H9 (cell line): ENCODE data around the gene INPP5B. TPM values are rescaled to one million over a fixed set of nuclear protein-coding genes. Genes with fewer than 3 reads are reported as not detected.

ENCODE experiments used
- DNase-seq: peaks from one replicate; pipeline ENCODE4 v3.0.0-alpha.2; 2017
- H2AFZ ChIP-seq: one replicate; pipeline ENCODE4 v1.6.1; 2013; ENCODE audit warnings: mild to moderate bottlenecking, low read length, control low read depth, moderate library complexity
- H2AK5ac ChIP-seq: 2 replicates; pipeline ENCODE4 v1.6.1; 2013; ENCODE audit warnings: low read length, control low read depth, mixed read lengths; ENCODE audit not compliant: insufficient read length
- H2BK120ac ChIP-seq: one replicate; pipeline ENCODE4 v1.6.1; 2013; ENCODE audit warnings: low read depth, mild to moderate bottlenecking, low read length, control low read depth, inconsistent platforms; ENCODE audit not compliant: poor library complexity, severe bottlenecking
- H2BK12ac ChIP-seq: 2 replicates; pipeline ENCODE4 v1.6.1; 2013; ENCODE audit warnings: low read length, control low read depth, mixed read lengths, low read depth; ENCODE audit not compliant: insufficient read length
- H2BK15ac ChIP-seq: 2 replicates; pipeline ENCODE4 v1.6.1; 2013; ENCODE audit warnings: low read depth, low read length, control low read depth
- H2BK20ac ChIP-seq: one replicate; pipeline ENCODE4 v1.6.1; 2013; ENCODE audit warnings: low read depth, mild to moderate bottlenecking, low read length, control low read depth, inconsistent platforms; ENCODE audit not compliant: poor library complexity, severe bottlenecking
- H2BK5ac ChIP-seq: 2 replicates; pipeline ENCODE4 v1.6.1; 2013; ENCODE audit warnings: low read length, control low read depth, mixed read lengths; ENCODE audit not compliant: insufficient read length
- H3K14ac ChIP-seq: 2 replicates; pipeline ENCODE4 v1.6.1; 2013; ENCODE audit warnings: low read length, control low read depth; ENCODE audit not compliant: insufficient read depth
- H3K18ac ChIP-seq: 2 replicates; pipeline ENCODE4 v1.6.1; 2013; ENCODE audit warnings: low read depth, mild to moderate bottlenecking, mixed read lengths, low read length, control low read depth; ENCODE audit not compliant: insufficient read length
- H3K23ac ChIP-seq: 2 replicates; pipeline ENCODE4 v1.6.1; 2013; ENCODE audit warnings: low read length, control low read depth, mixed read lengths, low read depth; ENCODE audit not compliant: insufficient read length
- H3K23me2 ChIP-seq: 2 replicates; pipeline ENCODE4 v1.6.1; 2013; ENCODE audit warnings: low read depth, mild to moderate bottlenecking, mixed read lengths, low read length, control low read depth; ENCODE audit not compliant: insufficient read length, poor library complexity, severe bottlenecking
- H3K27ac ChIP-seq: 2 replicates; pipeline ENCODE4 v1.5.1; 2013; ENCODE audit warnings: low read length, control low read depth, mixed read lengths, low read depth; ENCODE audit not compliant: insufficient read length
- H3K27me3 ChIP-seq: 2 replicates; pipeline ENCODE4 v1.6.1; 2013; ENCODE audit warnings: low read length, control low read depth, inconsistent platforms; ENCODE audit not compliant: insufficient read depth
- H3K4ac ChIP-seq: 2 replicates; pipeline ENCODE4 v1.6.1; 2013; ENCODE audit warnings: low read depth, mild to moderate bottlenecking, control low read depth, inconsistent platforms, low read length, moderate library complexity
- H3K4me1 ChIP-seq: 2 replicates; pipeline ENCODE4 v1.6.1; 2013; ENCODE audit warnings: low read length, control low read depth, inconsistent platforms; ENCODE audit not compliant: insufficient read depth
- H3K4me2 ChIP-seq: 2 replicates; pipeline ENCODE4 v1.6.1; 2013; ENCODE audit warnings: low read length, control low read depth, mixed read lengths; ENCODE audit not compliant: insufficient read length, insufficient read depth
- H3K56ac ChIP-seq: 2 replicates; pipeline ENCODE4 v1.6.1; 2013; ENCODE audit warnings: low read depth, mild to moderate bottlenecking, mixed read lengths, low read length, control low read depth; ENCODE audit not compliant: insufficient read length
- H3K79me1 ChIP-seq: 2 replicates; pipeline ENCODE4 v1.6.1; 2013; ENCODE audit warnings: low read depth, mild to moderate bottlenecking, moderate library complexity, low read length, control low read depth, inconsistent platforms; ENCODE audit not compliant: insufficient read depth, poor library complexity, severe bottlenecking
- H3K79me2 ChIP-seq: 2 replicates; pipeline ENCODE4 v1.6.1; 2013; ENCODE audit warnings: low read length, control low read depth, inconsistent platforms; ENCODE audit not compliant: insufficient read depth
- H3K9ac ChIP-seq: 2 replicates; pipeline ENCODE4 v1.6.1; 2013; ENCODE audit warnings: low read length, control low read depth, mixed read lengths; ENCODE audit not compliant: insufficient read length; ENCODE audit errors: extremely low read depth
- H3K9me3 ChIP-seq: one replicate; pipeline ENCODE4 v1.6.1; 2013; ENCODE audit warnings: low read depth, low read length, inconsistent platforms; ENCODE audit not compliant: control insufficient read depth
- H3T11ph ChIP-seq: one replicate; pipeline ENCODE4 v1.6.1; 2013; ENCODE audit warnings: mild to moderate bottlenecking, low read length, control low read depth, inconsistent platforms
- H4K20me1 ChIP-seq: one replicate; pipeline ENCODE4 v1.6.1; 2013; ENCODE audit not compliant: control insufficient read depth, insufficient read length, insufficient read depth
- H4K5ac ChIP-seq: 2 replicates; pipeline ENCODE4 v1.6.1; 2013; ENCODE audit warnings: low read depth, mild to moderate bottlenecking, mixed read lengths, low read length, control low read depth; ENCODE audit not compliant: insufficient read length
- H4K8ac ChIP-seq: replicated peaks from 2 replicates; pipeline ENCODE4 v1.6.1; 2013; ENCODE audit warnings: low read length, control low read depth, mixed read lengths, low read depth; ENCODE audit not compliant: insufficient read length
- H4K91ac ChIP-seq: 2 replicates; pipeline ENCODE4 v1.6.1; 2013; ENCODE audit warnings: low read depth, mild to moderate bottlenecking, moderate library complexity, mixed read lengths, low read length, control low read depth; ENCODE audit not compliant: insufficient read length
- H3K27ac Mint-ChIP-seq, 3 experiments: 2 replicates in 2 of 3; 3 replicates in 1 of 3; pipeline ENCODE4 v1.8.0; 2020 to 2021; ENCODE audit warnings: mixed read lengths in 3 of 3, mild to moderate bottlenecking in 1 of 3, moderate library complexity in 1 of 3
- H3K27me3 Mint-ChIP-seq: 2 replicates; pipeline ENCODE4 v1.8.0; 2021; ENCODE audit warnings: low read depth, mild to moderate bottlenecking, moderate library complexity, mixed read lengths
- H3K36me3 Mint-ChIP-seq, 3 experiments: 2 replicates in 2 of 3; 3 replicates in 1 of 3; pipeline ENCODE4 v1.8.0; 2020 to 2021; ENCODE audit warnings: low read depth in 3 of 3, mixed read lengths in 3 of 3; ENCODE audit not compliant: insufficient read depth in 1 of 3
- H3K4me1 Mint-ChIP-seq, 2 experiments: 2 replicates each; pipeline ENCODE4 v1.8.0; 2020; ENCODE audit warnings: mixed read lengths in 2 of 2
- H3K4me3 Mint-ChIP-seq, 2 experiments: 2 replicates in 1 of 2; 3 replicates in 1 of 2; pipeline ENCODE4 v1.8.0; 2020 to 2021; ENCODE audit warnings: mild to moderate bottlenecking in 2 of 2, mixed read lengths in 2 of 2, moderate library complexity in 1 of 2
- H3K9me3 Mint-ChIP-seq, 2 experiments: 2 replicates in 1 of 2; 3 replicates in 1 of 2; pipeline ENCODE4 v1.8.0; 2020; ENCODE audit warnings: mild to moderate bottlenecking in 2 of 2, mixed read lengths in 2 of 2, moderate library complexity in 1 of 2
- CTCF ChIP-seq: fragments of 200-600 bp; sonication (generic); conservative IDR thresholded peaks from 3 replicates; pipeline ENCODE4 v1.8.0; 2021; ENCODE audit warnings: antibody characterized with exemption, mild to moderate bottlenecking
- WGBS: extraction: QIAGEN DNeasy Blood & Tissue Kit; methylation state at CpG from one replicate; pipeline ENCODE4 v1.1.7; 2013; ENCODE audit warnings: missing lambda C conversion rate, low lambda C conversion rate, mixed read lengths; ENCODE audit not compliant: insufficient read length; ENCODE audit errors: extremely low coverage; 5-methylcytosine and 5-hydroxymethylcytosine counted together
- total RNA-seq: library from RNA; stranded (reverse); gene quantifications from 2 replicates; pipeline ENCODE4 v1.2.1, GENCODE V29; 2021

Gene INPP5B
- total RNA-seq, 1 experiment from 2014 or later, result 28.2 TPM

DNA sequence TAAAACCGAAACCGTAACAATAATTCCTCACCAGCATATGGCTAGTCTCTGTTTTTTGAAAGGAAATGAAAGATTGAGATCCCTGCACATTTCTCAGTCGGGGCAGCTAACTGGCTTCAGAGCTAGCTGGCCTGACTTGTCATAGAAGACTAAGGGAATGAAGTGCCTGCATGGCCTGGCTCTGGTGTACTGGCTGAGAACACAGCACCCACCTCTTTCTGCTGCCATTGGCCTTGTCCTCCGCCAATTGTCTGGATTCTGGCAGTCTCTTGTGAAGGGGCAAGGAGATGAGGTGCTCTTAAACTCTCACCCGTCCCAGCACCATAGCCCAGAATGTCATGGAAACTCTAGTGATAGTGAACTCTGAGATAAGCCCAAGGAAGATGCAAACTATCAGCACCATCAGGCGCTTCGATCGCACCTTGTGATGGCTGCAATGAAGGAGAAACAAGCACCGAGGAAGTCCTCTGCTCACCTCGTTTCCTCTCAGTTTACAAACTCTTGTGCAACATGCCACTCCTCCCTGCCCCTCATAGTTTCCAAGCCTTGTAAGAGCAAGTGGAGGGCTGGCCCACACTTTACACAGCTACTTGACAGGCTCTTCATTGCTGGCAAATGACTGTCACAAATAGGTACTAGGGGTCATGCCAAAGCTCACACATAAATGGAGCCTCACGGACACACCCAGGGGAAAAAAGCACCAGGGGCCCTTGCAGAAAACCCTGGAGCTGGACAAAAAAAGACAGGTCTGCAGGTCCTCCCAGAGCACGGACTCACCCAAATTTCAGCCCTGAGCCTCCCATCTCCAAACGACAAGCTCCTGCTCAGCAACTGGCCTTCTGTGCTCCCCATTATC is 16.4 kb downstream of the INPP5B start:
- H2BK120ac ChIP-seq, result no peak overlapping the region
- no peaks in the 10 kb centered on the region for H3K9me3 ChIP-seq
- no peak overlapping the region for H4K91ac ChIP-seq
- no peaks in the 10 kb centered on the region for H3K27me3 ChIP-seq
- no peaks in the 10 kb centered on the region for H3K4me1 ChIP-seq
- no peak for DNase-seq
- H2BK15ac ChIP-seq, result no peak overlapping the region
- no peak overlapping the region for H2BK12ac ChIP-seq
- no peak overlapping the region for H4K8ac ChIP-seq
- no peaks in the 10 kb centered on the region for H4K20me1 ChIP-seq
- no peak overlapping the region for H2AK5ac ChIP-seq
- Mint-ChIP-seq H3K27me3 (no peaks in the 10 kb centered on the region; the same call in 1 of the 2 replicates), H3K9me3 (no peaks in the 10 kb centered on the region), H3K4me3 (peak overlapping the region; percentile 88 to 93), H3K27ac (peak overlapping the region; percentile 8 to 81 (median 15); a peak in 6 of 7 replicates), H3K36me3 (peaks cover 2 to 4% (median 4%) of the 10 kb centered on the region in 3 experiments; a peak in 3 of 7 replicates), H3K4me1 (peaks cover 16 to 21% of the 10 kb centered on the region in 2 experiments)
- peaks cover 3% of the 10 kb centered on the region for H3K79me1 ChIP-seq
- no peak overlapping the region for H2BK20ac ChIP-seq
- peaks cover 6% of the 10 kb centered on the region for H3K23me2 ChIP-seq
- H3K9ac ChIP-seq, result no peak overlapping the region
- H3K18ac ChIP-seq, result no peak overlapping the region
- H3K56ac ChIP-seq, result no peak overlapping the region
- no peak overlapping the region for H3K27ac ChIP-seq
- no peak overlapping the region for H3K4ac ChIP-seq
- H3K23ac ChIP-seq, result no peak overlapping the region
- no peak for TF ChIP-seq CTCF
- no CpG with 5 or more reads among the region's 13 CpGs for WGBS
- H4K5ac ChIP-seq, result no peak overlapping the region
- peak overlapping the region; percentile 60 for H3K4me2 ChIP-seq
- no peak overlapping the region for H3K14ac ChIP-seq
- H3T11ph ChIP-seq, result no peak overlapping the region
- H2AFZ ChIP-seq, result no peak overlapping the region
- H2BK5ac ChIP-seq, result no peak overlapping the region
- no peaks in the 10 kb centered on the region for H3K79me2 ChIP-seq
